ENCODE data around the gene EIF4E. TPM values are rescaled to one million over a fixed set of nuclear protein-coding genes. Genes with fewer than 3 reads are reported as not detected.

EIF4E gene
- total RNA-seq, 4 donors from 2014 or later = 24.6 to 149 (median 87.9) TPM

DNA sequence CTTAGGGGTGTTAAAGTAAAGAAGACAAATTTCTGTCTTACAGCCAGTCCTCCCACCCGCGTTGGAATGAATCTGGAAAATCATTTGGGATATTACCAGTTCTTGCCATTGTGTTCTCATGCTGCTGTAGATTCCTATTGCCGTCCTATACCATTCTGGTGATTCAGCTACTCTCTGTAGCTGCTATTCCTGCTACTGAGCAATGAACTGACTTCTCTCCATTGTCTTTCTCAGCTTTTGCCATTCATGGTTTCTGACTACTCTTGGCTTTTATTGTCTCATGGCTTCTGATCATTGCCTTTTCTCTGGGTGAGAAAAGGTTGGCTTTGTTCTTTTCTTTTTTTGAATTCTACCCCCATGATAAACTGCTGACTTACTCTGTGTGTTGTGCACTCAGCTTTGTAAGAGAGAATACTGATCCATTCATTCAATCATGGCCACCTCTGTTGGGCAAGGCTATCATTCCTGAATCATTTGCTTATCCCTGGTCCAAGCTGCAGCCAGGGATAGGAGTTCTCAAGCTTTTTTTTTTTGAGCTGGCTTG lies 38.9 kb upstream of the EIF4E start:
- Histone ChIP-seq H3K27me3 (no peaks in the 10 kb centered on the region), H3K27ac (no peak overlapping the region), H3K9me3 (no peaks in the 10 kb centered on the region), H3K36me3 (no peaks in the 10 kb centered on the region), H3K4me1 (no peaks in the 10 kb centered on the region), H3K4me3 (no peak overlapping the region)
- TF ChIP-seq POLR2A (IDR thresholded peaks at IDR 0.05) = no peak
- TF ChIP-seq, protein P1, sequence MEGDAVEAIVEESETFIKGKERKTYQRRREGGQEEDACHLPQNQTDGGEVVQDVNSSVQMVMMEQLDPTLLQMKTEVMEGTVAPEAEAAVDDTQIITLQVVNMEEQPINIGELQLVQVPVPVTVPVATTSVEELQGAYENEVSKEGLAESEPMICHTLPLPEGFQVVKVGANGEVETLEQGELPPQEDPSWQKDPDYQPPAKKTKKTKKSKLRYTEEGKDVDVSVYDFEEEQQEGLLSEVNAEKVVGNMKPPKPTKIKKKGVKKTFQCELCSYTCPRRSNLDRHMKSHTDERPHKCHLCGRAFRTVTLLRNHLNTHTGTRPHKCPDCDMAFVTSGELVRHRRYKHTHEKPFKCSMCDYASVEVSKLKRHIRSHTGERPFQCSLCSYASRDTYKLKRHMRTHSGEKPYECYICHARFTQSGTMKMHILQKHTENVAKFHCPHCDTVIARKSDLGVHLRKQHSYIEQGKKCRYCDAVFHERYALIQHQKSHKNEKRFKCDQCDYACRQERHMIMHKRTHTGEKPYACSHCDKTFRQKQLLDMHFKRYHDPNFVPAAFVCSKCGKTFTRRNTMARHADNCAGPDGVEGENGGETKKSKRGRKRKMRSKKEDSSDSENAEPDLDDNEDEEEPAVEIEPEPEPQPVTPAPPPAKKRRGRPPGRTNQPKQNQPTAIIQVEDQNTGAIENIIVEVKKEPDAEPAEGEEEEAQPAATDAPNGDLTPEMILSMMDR (IDR thresholded peaks at IDR 0.05) = no peak
- DNase-seq = no peak
- intact Hi-C loops (cut with DNase I; ENCODE audit: low total_unique reads) = no loop called here

DNA sequence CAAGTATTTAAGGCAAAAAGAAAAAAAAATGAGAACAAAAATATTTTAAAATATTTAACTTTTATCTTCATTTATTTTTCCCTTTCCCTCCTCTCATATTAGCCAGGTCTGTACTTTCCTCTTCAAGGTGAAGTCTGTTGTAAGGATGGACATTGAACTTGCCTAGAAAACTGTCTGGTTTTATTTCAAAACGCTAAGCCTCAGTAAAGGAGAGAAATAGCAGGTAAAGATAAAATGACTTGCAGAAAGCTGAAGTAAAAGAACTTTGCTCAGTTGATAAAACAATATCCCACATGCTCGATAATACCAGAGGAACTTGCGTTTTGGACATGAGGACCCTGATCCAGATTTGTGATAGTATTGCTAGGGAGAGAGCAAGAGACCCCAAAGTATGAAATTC lies 38.0 kb upstream of the EIF4E start:
- Histone ChIP-seq H3K9me3 (no peaks in the 10 kb centered on the region), H3K4me1 (no peaks in the 10 kb centered on the region), H3K4me3 (no peak overlapping the region), H3K27ac (no peak overlapping the region), H3K36me3 (no peaks in the 10 kb centered on the region), H3K27me3 (no peaks in the 10 kb centered on the region)
- intact Hi-C loops (cut with DNase I; ENCODE audit: low total_unique reads) = no loop called here
- TF ChIP-seq, protein P1 (IDR thresholded peaks at IDR 0.05) = no peak
- no peak for TF ChIP-seq POLR2A (IDR thresholded peaks at IDR 0.05)
- DNase-seq = no peak

DNA sequence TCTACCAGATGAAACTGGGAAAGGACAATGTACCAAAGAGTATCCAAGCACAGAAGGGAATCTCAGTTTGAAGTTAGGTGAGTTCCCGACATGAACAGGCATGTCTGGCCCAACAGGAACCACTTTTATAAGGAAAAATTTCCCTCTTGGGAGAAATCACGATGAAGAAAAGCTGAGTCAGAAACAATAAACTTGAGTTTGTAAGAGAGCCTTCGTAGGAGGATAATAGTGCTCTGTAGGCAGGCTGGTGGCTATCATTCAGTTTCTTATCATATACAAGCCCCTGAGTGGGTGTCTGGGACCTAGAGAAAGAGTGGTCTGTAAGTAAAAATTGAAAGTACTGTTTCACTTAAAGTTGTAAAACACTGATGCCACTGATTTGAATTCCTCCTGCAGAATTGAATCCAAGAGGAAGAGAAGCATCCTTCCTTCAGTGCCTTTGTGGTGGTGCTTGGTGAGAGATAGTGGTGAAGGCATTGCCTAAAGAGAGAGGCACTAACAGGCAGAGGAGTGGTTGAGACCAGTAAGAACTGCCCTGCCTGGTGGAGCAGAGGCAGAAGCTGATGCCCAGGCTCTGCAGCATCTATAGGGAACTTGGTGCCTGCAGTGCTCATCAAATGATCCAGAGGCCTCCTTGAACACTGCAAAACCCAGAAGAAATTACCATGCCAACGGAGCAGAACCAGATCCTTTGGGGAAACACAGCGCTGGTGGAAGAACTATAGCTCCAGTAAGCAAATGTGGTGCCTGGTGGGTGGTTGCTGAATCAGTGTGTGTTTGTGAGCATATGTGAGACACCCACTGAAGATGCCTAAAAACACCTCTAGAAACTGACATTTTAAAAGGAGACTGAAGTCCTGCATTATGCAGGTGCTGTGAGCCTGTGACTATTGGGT lies 34.9 kb upstream of the EIF4E start:
- Histone ChIP-seq H3K27ac (no peak overlapping the region), H3K36me3 (no peaks in the 10 kb centered on the region), H3K4me1 (no peaks in the 10 kb centered on the region), H3K4me3 (no peak overlapping the region), H3K9me3 (no peaks in the 10 kb centered on the region), H3K27me3 (no peaks in the 10 kb centered on the region)
- TF ChIP-seq POLR2A (IDR thresholded peaks at IDR 0.05) = no peak
- TF ChIP-seq, protein P1 (IDR thresholded peaks at IDR 0.05) = no peak
- intact Hi-C loops (cut with DNase I; ENCODE audit: low total_unique reads) = no loop called here
- DNase-seq = no peak

DNA sequence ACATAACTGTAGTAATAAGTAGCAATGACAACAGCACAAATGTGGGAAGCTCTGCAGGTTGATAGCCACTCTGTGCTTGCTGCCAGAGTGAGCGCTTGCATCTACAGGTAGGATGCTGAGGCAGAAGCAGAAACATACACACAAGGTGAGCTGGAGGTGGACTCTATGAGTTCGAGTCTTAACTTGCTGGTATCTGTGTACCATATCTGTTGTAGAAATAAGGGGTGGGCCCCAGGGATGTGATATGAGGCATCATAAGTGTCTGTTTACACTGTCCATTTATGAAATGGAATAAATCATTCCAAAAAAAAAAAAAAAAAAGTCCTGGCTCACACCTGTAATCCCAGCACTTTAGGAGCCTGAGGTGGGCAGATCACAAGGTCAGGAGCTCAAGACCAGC lies 32.8 kb upstream of the EIF4E start:
- H3K36me3 ChIP-seq = no peaks in the 10 kb centered on the region
- no peaks in the 10 kb centered on the region for H3K4me1 ChIP-seq
- H3K9me3 ChIP-seq = no peaks in the 10 kb centered on the region
- TF ChIP-seq, protein P1 (IDR thresholded peaks at IDR 0.05) = no peak
- TF ChIP-seq POLR2A (IDR thresholded peaks at IDR 0.05) = no peak
- no peak overlapping the region for H3K27ac ChIP-seq
- no peak overlapping the region for H3K4me3 ChIP-seq
- no peak for DNase-seq
- intact Hi-C loops (cut with DNase I; ENCODE audit: low total_unique reads) = no loop called here
- no peaks in the 10 kb centered on the region for H3K27me3 ChIP-seq

DNA sequence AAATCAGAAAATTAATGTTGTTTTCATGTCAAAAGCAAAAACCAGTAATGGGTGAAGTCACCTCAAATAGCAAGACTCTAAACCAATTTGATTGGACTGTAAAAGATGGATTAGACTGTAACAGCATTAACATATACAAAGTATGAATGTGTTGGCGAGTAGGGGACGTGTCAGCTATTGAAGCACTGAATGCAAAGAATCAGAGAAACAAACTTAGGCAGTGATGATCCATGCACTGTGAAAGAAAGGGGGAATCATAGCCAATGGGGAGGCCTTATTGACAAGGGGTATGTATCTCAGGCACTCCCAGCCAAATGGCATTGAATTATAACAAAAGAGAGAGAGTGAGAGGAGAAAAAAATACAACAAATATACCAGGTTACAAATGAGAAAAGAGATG lies 30.5 kb upstream of the EIF4E start:
- no peaks in the 10 kb centered on the region for H3K9me3 ChIP-seq
- H3K27ac ChIP-seq = no peak overlapping the region
- no peak for TF ChIP-seq POLR2A (IDR thresholded peaks at IDR 0.05)
- TF ChIP-seq, protein P1 (IDR thresholded peaks at IDR 0.05) = no peak
- DNase-seq = no peak
- H3K4me1 ChIP-seq = no peaks in the 10 kb centered on the region
- H3K36me3 ChIP-seq = no peaks in the 10 kb centered on the region
- H3K27me3 ChIP-seq = no peaks in the 10 kb centered on the region
- H3K4me3 ChIP-seq = no peak overlapping the region
- intact Hi-C loops (cut with DNase I; ENCODE audit: low total_unique reads) = no loop called here
